ENCODE data around the gene TEX47. TPM values are rescaled to one million over a fixed set of nuclear protein-coding genes. Genes with fewer than 3 reads are reported as not detected.

TEX47 gene
- polyA plus RNA-seq (ENCODE audit: insufficient read length in 10 of 10): not detected
- long read RNA-seq, donor 1: 0 reads
- long read RNA-seq, donor 2: 0 reads
- long read RNA-seq, donor 3: 0 reads
- long read RNA-seq, donor 4: 0 reads
- long read RNA-seq, donor 5: 0 reads
- long read RNA-seq, donor 6: 0 reads
- long read RNA-seq, donor 7: 0 reads
- long read RNA-seq, donor 8: 0 reads
- long read RNA-seq, donor 9: 0 reads

DNA sequence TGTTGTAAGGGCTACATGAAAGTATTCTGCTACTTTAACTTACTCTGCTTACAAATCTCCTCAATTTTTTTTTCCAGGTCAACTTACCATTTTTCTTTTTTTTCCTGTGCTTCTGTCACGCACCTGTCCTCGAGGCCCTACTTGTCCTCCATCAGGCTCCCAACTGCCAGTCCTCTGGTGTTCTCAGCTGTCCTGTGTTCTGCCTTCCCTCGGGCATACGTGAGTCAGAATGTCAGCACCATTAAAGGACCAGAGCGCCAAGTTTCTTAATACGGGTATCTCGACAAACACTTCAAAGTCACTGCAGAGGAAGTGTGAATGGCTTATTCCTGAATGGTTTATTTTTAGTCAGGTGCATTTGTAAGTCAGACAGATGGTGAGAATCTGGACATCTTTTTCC is at the start of gene TEX47:
TEX47 (minus strand) TSS at position 185 of the 400 bp plus-strand sequence. CDS start 795 bp downstream, outside the sequence.
- no peak for DNase-seq

DNA sequence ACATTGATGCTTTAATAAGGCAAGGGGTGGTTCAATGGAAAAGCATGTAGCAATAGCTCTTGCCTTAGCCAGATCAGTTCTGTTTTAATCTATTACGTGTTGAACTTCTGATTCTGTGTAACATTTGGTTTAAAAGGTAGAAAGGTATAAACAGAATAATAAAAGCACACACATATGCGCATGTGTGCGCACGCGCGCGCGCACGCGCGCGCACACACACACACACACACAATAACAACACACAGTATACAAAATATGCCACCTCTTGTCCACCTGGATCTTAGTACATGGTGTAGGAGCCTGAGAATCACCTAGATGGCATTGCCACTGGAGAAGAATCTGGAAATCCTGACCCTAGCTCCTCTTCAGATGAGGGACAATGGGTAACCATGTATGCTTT is 49.6 kb upstream of the TEX47 start:
- DNase-seq: no peak

GRCh38 chr7:88842201-88842600 is 46.7 kb upstream of the TEX47 start:
- no peak for DNase-seq

GRCh38 chr7:88835147-88835728 is 39.7 kb upstream of the TEX47 start:
- DNase-seq: peak; percentile 2 to 16 (median 5)

- no peak for DNase-seq
Measured at GRCh38 chr7:88826222-88826621, 30.7 kb upstream of the TEX47 start.

DNA sequence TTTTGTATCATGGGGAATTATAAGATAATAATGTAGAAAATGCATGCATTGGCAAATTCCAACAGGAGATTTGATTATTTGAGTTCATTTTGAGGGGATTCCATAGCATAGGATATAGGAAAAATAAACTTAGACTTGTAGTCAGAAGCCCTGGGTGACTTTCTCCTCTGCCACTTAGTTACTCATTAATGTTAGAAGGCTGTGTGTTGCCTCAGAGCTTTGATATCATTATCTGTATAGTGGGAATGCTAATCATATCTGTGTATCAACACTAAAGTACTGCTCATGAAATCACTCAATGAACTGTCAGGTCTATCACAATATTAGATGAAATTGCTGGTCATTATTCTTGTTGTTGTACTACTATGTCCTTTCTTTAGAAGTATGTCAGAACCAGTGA is 23.0 kb upstream of the TEX47 start:
- DNase-seq: no peak

- no peak for DNase-seq
Measured at GRCh38 chr7:88806280-88807037, 10.9 kb upstream of the TEX47 start.

GRCh38 chr7:88801046-88801445 is 5.5 kb upstream of the TEX47 start:
- DNase-seq: no peak

- DNase-seq: no peak
Measured at GRCh38 chr7:88792361-88792760, 3.2 kb downstream of the TEX47 start.

DNA sequence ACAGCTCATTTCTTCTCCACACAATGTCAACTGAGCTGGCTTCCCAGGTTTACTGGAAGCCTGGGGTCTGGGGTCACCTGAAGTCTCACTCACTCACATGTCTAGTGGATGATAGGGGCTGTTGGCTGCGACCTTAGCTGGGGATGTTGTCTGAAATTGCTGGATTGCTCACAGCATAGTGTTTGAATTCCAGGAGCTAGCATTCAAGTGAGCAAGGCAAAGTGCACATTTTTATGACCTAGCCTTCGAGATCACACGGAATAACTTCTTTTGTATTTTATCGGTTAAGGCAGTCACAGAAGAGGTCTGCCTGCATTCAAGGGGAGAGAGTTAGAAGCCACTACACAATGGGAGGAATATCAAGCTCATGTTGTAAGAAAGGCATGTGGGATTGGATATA is 3.6 kb downstream of the TEX47 start:
- DNase-seq: no peak

DNA sequence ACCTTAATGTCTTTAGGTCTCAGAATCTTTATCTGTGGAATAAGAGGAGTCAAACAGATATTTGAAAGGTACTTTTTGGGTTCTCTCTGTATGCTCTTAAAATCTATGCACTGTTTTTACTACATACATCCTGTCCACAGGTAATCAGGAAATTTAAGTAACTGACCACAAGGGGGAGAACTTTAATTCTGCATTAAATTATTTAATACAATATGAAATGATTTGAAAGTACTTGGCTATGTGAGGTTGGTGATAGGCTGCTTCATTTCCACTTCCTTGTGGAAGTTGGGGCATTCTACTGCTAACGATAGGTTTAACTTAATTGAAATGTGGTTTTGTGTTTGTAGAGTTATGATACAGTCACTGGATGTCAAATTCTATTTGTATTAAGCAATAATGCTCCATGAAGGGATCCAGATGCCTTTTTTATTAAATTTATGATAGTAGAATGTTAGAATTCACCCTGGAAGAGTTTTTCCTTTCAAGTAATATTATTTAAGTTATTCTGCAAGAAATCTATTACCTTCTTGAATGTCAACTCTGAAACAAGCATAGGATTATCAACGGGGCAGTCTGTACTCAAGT is 6.0 kb downstream of the TEX47 start:
- peak; percentile 1 to 30 (median 9) for DNase-seq

- no peak for DNase-seq
Measured at GRCh38 chr7:88787777-88788176, 7.8 kb downstream of the TEX47 start.

DNA sequence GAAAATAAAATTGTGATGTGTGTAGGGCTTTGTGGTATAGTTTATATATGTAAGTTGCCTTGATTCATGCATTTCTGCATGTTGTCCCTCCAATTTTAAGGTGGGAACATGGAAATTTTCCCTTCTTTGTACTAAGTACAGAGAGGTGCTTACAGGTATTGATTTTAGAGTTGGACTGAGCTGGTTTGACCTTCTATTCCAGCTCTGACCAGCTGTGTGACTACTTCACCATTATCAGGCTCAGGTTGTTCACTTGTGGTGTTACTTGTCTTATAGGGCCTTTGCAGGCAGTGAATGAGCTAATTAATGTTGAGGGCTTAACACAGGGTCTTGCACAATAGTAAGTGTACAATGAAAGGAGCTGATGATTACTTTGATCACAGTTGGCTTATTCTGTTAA is 19.7 kb downstream of the TEX47 start:
- DNase-seq: no peak

- DNase-seq: no peak
Measured at GRCh38 chr7:88772776-88773175, 22.8 kb downstream of the TEX47 start.

DNA sequence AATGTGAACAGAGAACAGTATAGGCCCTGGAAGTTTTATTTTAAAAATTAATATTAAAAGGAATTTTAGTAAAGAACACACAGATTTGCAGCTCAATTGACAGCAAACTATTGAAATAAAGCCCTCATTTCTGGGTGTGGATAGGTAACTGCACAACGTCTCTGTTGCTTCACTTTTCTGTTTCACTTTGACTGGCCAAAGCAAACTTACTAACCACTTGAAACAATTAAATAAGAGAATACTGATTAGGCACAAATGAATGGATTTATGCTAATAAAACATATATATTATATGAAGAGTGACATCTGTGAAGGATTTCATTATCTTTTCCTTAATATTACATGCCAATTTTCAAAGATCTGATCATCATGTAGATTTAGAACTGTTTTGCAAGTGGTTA is 24.1 kb downstream of the TEX47 start:
- DNase-seq: no peak

GRCh38 chr7:88761779-88762178 is 33.8 kb downstream of the TEX47 start:
- DNase-seq: no peak

GRCh38 chr7:88760136-88760515 is 35.4 kb downstream of the TEX47 start:
- DNase-seq: no peak

DNA sequence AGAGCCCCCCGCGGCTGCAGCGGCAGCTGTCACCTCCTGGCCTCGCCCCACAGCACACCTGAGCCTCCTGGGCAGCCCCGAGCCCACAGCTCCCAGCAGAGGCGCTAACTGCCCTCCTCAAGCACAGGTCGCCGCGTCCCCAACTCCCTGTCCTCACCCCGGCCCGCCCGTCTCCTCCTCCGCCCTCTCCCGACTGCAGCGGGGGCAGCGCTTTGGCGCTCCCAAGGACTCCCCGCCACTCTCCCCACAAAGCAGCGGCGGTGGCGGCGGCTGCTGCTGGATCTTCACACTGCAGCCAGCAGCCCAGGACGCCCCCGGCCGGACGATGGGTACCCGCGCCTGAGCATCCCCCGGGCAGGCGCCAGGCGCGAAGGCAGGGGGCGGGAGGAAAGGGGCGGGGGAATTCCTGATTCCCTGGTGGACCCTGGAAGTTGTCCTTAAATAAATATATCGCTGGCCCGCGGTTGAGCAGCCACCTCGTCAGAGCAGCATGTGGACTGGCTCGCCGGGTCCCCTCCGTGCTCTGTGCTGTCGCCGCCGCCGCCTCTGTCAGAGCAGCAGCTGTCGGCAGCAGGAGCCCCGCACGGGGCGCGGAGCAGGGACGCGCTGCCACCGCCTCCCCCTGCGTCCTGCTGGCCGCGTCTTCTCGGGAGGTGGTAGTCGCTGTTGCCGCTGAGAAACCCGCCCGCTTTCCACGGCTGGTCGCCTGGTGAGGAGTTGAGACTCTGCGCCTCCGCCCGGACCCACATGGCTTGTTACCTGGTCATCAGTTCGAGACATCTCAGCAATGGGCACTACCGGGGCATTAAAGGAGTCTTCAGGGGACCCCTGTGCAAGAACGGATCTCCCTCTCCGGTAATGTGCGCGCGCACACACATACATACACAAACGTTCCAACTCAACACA is 36.1 kb downstream of the TEX47 start, which contains the start of gene ZNF804B:
ZNF804B (plus strand) TSS at position 471 of the 906 bp plus-strand sequence; CDS start at position 748, 277 bp downstream.
- peak in 1 of 3 donors; percentile 35 for DNase-seq

DNA sequence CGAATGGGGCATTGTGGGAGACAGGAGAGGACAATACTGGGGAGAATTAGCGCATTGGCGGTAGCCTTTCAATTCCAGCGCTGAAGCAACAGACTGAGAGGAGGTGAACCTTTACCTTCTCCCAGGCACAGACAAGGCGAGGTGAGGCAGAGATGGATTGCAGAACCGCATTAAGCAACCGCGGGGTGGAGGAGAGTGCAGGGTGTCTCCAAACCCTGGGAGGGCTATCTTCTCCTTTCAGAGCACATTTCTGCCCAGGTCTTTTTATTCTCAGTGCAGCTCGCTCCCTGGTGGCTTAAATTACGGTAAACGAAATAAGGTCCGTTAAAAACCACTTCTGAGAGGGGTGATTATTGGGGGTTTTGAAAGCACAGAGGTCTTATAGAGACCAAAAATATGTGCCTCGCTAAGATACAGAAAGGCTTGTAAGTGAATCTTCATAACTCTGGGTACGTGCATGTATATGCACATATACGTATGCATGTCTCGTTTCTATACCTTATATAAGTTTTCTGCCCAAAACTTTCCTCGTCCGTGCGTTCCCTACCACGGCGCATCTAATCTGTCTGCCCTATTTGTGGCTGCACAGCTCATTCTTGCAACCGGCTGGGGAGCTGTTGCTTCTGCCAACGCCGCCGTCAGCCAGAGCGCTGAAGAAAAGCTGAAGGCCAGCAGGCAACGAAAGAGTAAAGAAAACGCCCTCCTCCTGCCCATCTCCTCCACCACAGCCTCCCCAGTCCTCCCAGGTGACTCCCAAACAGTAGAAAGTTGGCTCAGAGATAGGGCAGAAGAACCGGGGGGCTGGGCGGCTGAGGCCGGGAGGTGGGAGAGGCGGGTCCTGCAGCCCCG is 36.9 kb downstream of the TEX47 start:
- peak in 2 of 3 donors; percentile 17 to 54 for DNase-seq

GRCh38 chr7:88757371-88757770 is 38.2 kb downstream of the TEX47 start:
- no peak for DNase-seq

DNA sequence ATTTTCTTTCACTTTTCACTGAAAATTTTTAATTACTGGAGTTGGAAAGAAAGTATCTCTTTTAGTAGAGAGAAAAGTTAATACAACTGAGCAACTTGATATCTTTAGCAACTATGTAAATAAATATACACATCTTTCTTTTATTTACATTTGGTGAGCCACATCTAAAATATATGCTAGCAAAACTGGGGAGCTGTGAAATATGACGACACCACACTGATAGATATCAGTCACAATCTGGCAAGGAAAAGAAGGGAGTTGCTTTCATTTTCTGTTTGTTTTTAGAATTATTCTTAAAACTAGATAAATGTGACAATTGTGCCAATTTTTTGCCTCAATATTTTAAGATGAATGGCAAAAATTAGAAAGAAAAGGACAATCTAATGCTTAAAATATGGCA is 38.7 kb downstream of the TEX47 start:
- DNase-seq: no peak

Measured in muscle of back (tissue), 13 donors.